Measurements from ENCODE around the gene TEAD1.
A peak's percentile ranks its signal among the peaks of the same experiment; 100 is the strongest.

The TEAD1 gene

DNA sequence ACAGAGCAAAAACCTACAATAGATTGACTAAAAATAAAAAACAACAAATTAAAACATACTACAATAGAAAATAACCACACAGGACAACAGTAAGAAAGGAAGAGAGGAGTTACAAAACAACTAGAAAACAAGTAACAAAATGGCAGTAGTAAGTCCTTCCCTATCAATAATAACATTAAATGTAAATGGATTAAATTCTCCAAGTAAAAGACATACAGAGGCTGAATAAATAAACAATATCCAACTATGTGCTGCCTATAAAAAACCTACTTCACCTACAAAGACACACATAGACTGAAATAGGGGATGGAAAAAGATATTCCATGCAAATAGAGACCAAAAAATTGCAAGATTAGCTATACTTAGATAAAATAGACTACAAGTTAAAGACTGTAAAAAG lies 277.9 kb downstream of the TEAD1 start:
- no peak for DNase-seq (ENCODE audit: low read depth)
- H3K4me3 ChIP-seq (ENCODE audit: low read length): no peak overlapping the region
- no peak for TF ChIP-seq CTCF (conservative IDR thresholded peaks at IDR 0.05; ENCODE audit: low read length)

GRCh38 chr11:12958986-12959385 lies 284.8 kb downstream of the TEAD1 start:
- no peak for TF ChIP-seq CTCF (conservative IDR thresholded peaks at IDR 0.05; ENCODE audit: low read length)
- DNase-seq (ENCODE audit: low read depth): no peak
- no peak overlapping the region for H3K4me3 ChIP-seq (ENCODE audit: low read length)

GRCh38 chr11:12961615-12962014 lies 287.4 kb downstream of the TEAD1 start:
- TF ChIP-seq CTCF (conservative IDR thresholded peaks at IDR 0.05; ENCODE audit: low read length): peak; percentile 39
- DNase-seq (ENCODE audit: low read depth): peak; percentile 48

DNA sequence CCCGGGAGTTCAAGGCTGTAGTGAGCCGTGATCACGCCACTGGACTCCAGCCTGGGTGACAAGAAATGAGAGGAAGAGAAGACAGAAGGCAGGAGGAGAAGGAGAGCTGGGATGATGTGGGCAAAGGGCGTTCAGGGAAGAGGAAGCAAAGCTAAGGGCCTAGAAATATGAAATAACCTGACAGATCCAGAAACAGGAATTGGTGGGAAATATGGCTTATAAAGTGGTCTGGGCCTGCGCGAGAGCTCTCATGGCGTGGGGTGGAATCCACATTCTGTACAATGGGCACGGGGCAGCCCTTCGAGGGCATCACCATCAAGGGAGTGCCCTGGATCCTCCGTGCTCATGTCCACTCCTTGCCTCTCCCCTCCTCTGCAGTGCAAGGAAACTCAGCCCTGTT lies 288.1 kb downstream of the TEAD1 start:
- no peak for DNase-seq (ENCODE audit: low read depth)
- H3K4me3 ChIP-seq (ENCODE audit: low read length): no peak overlapping the region
- no peak for TF ChIP-seq CTCF (conservative IDR thresholded peaks at IDR 0.05; ENCODE audit: low read length)

More at GRCh38 chr11:12961615-12962014, 287.4 kb downstream of the TEAD1 start:
- no peak overlapping the region for H3K4me3 ChIP-seq (ENCODE audit: low read length)

- H3K4me3 ChIP-seq (ENCODE audit: low read length): no peak overlapping the region
- DNase-seq (ENCODE audit: low read depth): no peak
- no peak for TF ChIP-seq CTCF (conservative IDR thresholded peaks at IDR 0.05; ENCODE audit: low read length)
These were observed 288.8 kb downstream of the TEAD1 start for GRCh38 chr11:12963051-12963450.

DNA sequence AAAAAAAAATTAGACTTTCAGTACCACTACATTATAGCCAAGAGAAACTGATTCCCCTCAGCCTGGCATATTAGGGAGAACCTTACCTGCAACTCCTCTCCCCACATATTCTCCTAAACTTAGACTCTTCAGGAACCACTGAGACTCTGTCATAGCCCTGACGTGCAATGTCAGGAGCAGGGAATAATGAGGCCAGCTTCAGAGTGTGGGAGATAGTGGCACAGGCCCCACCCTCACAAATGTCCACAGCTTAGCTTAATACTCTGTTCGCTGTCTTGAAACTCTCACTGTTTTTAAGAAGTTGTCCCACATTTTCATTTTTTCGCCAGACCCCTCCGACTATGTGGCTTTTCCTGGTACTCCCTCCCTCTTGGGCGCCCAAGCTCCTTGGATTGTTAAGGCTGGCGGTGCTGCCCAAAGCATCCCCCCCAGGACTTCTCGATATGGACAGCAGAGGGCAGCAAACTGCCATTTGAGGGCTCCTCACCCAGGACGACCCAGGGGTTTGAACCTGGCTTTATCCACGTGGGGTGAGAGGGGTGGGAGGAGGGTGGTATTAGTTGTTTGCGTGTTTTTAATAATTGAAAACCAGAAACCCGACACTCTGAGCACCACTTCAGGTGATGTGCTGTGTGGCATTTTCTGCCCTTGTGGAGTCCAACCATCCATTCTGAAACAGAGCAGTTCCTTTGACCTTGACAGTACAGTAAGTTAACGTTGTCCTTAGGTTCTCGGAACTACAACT lies 289.7 kb downstream of the TEAD1 start:
- H3K4me3 ChIP-seq (ENCODE audit: low read length): no peak overlapping the region
- peak; percentile 49 for DNase-seq (ENCODE audit: low read depth)
- TF ChIP-seq CTCF (conservative IDR thresholded peaks at IDR 0.05; ENCODE audit: low read length): peak; percentile 81

- no peak overlapping the region for H3K4me3 ChIP-seq (ENCODE audit: low read length)
- DNase-seq (ENCODE audit: low read depth): no peak
- TF ChIP-seq CTCF (conservative IDR thresholded peaks at IDR 0.05; ENCODE audit: low read length): no peak
These were observed 290.4 kb downstream of the TEAD1 start for GRCh38 chr11:12964650-12965049.

Measured in AG10803 (cell line).